CD4-positive, alpha-beta T cell treated with Interleukin-4 for 4 hours (primary cell): ENCODE measurements around the gene ASIC1.

Experiments used
- DNase-seq: peaks from one replicate; pipeline ENCODE4 v3.0.0-alpha.2; 2020

Gene ASIC1

GRCh38 chr12:50110127-50110761 is 52.8 kb downstream of the ASIC1 start:
- DNase-seq: no peak

GRCh38 chr12:50110762-50111351 is 53.5 kb downstream of the ASIC1 start:
- DNase-seq: no peak

GRCh38 chr12:50111395-50111692 is 53.9 kb downstream of the ASIC1 start:
- DNase-seq: no peak

- DNase-seq: peak; percentile 100
Measured at GRCh38 chr12:50111693-50112455, 54.5 kb downstream of the ASIC1 start, which contains the start of gene COX14. Gene COX14 (plus strand): TSS chr12:50112236. CDS start chr12:50120044, 7,808 bp downstream.

- peak; percentile 31 for DNase-seq
Measured at GRCh38 chr12:50112456-50113218, 55.2 kb downstream of the ASIC1 start.

GRCh38 chr12:50117057-50117622 is 59.7 kb downstream of the ASIC1 start:
- DNase-seq: no peak

- no peak for DNase-seq
Measured at GRCh38 chr12:50119387-50119786, 62.0 kb downstream of the ASIC1 start.

GRCh38 chr12:50120521-50120920 is 63.1 kb downstream of the ASIC1 start:
- no peak for DNase-seq

- DNase-seq: no peak
Measured at GRCh38 chr12:50120953-50121352, 63.6 kb downstream of the ASIC1 start.

- DNase-seq: no peak
Measured at GRCh38 chr12:50121641-50122040, 64.2 kb downstream of the ASIC1 start.

GRCh38 chr12:50123203-50123602 is 65.8 kb downstream of the ASIC1 start:
- DNase-seq: no peak

GRCh38 chr12:50127546-50127945 is 70.2 kb downstream of the ASIC1 start:
- DNase-seq: no peak

- DNase-seq: no peak
Measured at GRCh38 chr12:50129290-50129689, 71.9 kb downstream of the ASIC1 start.

- peak; percentile 56 for DNase-seq
Measured at GRCh38 chr12:50132505-50133135, 75.2 kb downstream of the ASIC1 start.
